SK-N-MC (cell line): ENCODE data around the gene TSEN15.

Experiments
- EZH2 ChIP-seq: fragments of 200-600 bp; sonication (generic); IDR thresholded peaks from one replicate; pipeline ENCODE4 v1.6.1; 2017; ENCODE audit warnings: antibody characterized with exemption
- FOXP2 ChIP-seq: optimal IDR thresholded peaks from 2 replicates; pipeline ENCODE3; 2011; ENCODE audit warnings: mild to moderate bottlenecking, moderate library complexity; ENCODE audit not compliant: insufficient read depth; ENCODE audit errors: extremely low read length, control extremely low read depth
- POLR2AphosphoS5 ChIP-seq: IDR thresholded peaks from 2 replicates; pipeline ENCODE4 v1.6.1; 2012; ENCODE audit warnings: mild to moderate bottlenecking, low read depth, low read length, borderline replicate concordance

DNA sequence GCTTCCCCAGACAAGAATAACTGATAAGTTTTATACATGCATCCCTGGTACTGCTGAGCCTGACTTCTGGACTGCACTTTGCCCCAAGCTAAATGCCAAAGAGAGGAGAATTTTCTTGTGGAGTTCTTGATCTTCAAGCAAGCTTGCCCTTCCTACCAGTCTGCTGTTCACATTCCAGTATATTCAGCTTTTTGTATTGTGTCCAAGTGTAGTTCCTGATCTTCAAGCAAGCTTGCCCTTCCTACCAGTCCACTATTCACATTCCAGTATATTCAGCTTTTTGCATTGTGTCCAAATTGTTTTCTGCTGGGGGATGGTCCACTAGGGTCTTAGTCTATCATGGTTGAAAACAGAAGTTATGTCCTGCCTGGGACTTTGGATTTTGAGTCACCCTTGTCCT is 894 bp upstream of the TSEN15 start:
- TF ChIP-seq EZH2 = no peak
- TF ChIP-seq FOXP2 = no peak
- no peak for TF ChIP-seq POLR2AphosphoS5
